HG03045 (cell line): ENCODE results near the gene HPS6.

Experiments
- ATAC-seq: cut with Tn5 transposase; IDR thresholded peaks from one replicate; pipeline ENCODE4 v1.9.1; 2021; ENCODE audit warnings: mild to moderate bottlenecking, moderate library complexity; ENCODE audit not compliant: unreplicated experiment

HPS6 gene

GRCh38 chr10:102067091-102067916 lies 2.2 kb downstream of the HPS6 start:
- ATAC-seq: no peak

GRCh38 chr10:102068216-102068615 lies 3.1 kb downstream of the HPS6 start:
- no peak for ATAC-seq

GRCh38 chr10:102069071-102069470 lies 3.9 kb downstream of the HPS6 start:
- ATAC-seq: no peak

GRCh38 chr10:102072673-102073527 lies 7.8 kb downstream of the HPS6 start:
- ATAC-seq: no peak

GRCh38 chr10:102083541-102083940 lies 18.4 kb downstream of the HPS6 start:
- no peak for ATAC-seq

GRCh38 chr10:102085336-102085735 lies 20.2 kb downstream of the HPS6 start:
- no peak for ATAC-seq

GRCh38 chr10:102086196-102086595 lies 21.0 kb downstream of the HPS6 start:
- no peak for ATAC-seq

GRCh38 chr10:102090772-102091171 lies 25.6 kb downstream of the HPS6 start:
- no peak for ATAC-seq

GRCh38 chr10:102096449-102096848 lies 31.3 kb downstream of the HPS6 start:
- no peak for ATAC-seq

- ATAC-seq: no peak
Observed at GRCh38 chr10:102101152-102101551, 36.0 kb downstream of the HPS6 start.

GRCh38 chr10:102102421-102102820 lies 37.3 kb downstream of the HPS6 start:
- no peak for ATAC-seq

GRCh38 chr10:102106998-102107397 lies 41.8 kb downstream of the HPS6 start:
- no peak for ATAC-seq

- ATAC-seq: no peak
Observed at GRCh38 chr10:102109166-102110116, 44.3 kb downstream of the HPS6 start.

GRCh38 chr10:102111276-102111675 lies 46.1 kb downstream of the HPS6 start:
- ATAC-seq: no peak

GRCh38 chr10:102112210-102112817 lies 47.2 kb downstream of the HPS6 start:
- no peak for ATAC-seq

GRCh38 chr10:102113261-102113955 lies 48.3 kb downstream of the HPS6 start:
- ATAC-seq: no peak

- ATAC-seq: peak; percentile 19
Observed at GRCh38 chr10:102113956-102114857, 49.1 kb downstream of the HPS6 start.

GRCh38 chr10:102114861-102115618 lies 49.9 kb downstream of the HPS6 start:
- peak; percentile 74 for ATAC-seq
